Measurements from ENCODE around the gene CCNG2.

DNA sequence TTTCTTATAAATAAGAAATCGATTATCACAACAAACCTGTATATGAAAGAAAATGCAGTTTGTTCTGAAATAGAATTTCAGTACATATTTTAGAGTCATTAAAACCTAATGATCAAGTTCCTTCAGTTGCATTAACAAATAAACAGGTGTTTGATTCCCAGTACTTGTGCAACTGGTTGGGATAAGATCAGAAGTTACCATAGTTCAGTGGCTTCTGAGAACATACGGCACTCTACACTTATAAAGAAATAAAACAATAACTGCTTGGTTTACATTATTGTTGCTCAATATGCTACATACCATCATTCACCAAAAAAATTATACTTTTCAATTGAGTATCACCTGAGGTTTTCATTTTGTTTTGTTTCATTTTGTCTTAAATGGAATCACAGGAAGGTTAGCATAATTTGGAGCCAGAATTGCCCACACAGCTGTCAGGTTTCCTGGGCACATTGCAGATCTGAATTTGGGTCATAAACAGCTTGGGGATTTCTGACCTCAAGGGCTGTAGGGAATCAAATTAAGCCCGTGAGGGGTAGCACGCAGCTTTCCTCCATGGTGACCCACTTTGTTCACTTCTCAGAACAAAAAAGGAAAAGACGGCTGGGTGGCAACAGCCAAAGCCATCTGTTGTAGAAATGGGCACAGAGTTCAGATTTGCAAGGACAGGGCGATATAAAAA, 14.9 kb upstream of the CCNG2 start:
- TF ChIP-seq, protein P1, sequence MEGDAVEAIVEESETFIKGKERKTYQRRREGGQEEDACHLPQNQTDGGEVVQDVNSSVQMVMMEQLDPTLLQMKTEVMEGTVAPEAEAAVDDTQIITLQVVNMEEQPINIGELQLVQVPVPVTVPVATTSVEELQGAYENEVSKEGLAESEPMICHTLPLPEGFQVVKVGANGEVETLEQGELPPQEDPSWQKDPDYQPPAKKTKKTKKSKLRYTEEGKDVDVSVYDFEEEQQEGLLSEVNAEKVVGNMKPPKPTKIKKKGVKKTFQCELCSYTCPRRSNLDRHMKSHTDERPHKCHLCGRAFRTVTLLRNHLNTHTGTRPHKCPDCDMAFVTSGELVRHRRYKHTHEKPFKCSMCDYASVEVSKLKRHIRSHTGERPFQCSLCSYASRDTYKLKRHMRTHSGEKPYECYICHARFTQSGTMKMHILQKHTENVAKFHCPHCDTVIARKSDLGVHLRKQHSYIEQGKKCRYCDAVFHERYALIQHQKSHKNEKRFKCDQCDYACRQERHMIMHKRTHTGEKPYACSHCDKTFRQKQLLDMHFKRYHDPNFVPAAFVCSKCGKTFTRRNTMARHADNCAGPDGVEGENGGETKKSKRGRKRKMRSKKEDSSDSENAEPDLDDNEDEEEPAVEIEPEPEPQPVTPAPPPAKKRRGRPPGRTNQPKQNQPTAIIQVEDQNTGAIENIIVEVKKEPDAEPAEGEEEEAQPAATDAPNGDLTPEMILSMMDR (IDR thresholded peaks at IDR 0.05) = no peak
- TF ChIP-seq ZFX (IDR thresholded peaks at IDR 0.05; ENCODE audit: borderline replicate concordance) = no peak

All from 22Rv1 (cell line).